ENCODE results near the gene XIST. TPM values are rescaled to one million over a fixed set of nuclear protein-coding genes. Genes with fewer than 3 reads are reported as not detected.
A peak's percentile ranks its signal among the peaks of the same experiment; 100 is the strongest.
"Not testable (repeated sequence)": the region's sequence is repeated elsewhere in the genome, so short reads cannot be mapped to it uniquely, and the experiment has no call there.

Gene XIST
- 7.5 TPM for polyA plus RNA-seq

GRCh38 chrX:73852467-73852866 lies at the start of gene XIST:
Gene XIST (minus strand): TSS chrX:73852714.
- H3K27ac Mint-ChIP-seq = peak within 1 kb of the TSS; percentile 83 to 97 (median 88)
- peak within 1 kb of the TSS; percentile 88 to 96 (median 90) for H3K4me3 Mint-ChIP-seq
- no peaks in the 10 kb centered on the region for H3K9me3 Mint-ChIP-seq
- no peaks in the 10 kb centered on the region for H3K36me3 Mint-ChIP-seq
- no peaks in the 10 kb centered on the region for H3K27me3 Mint-ChIP-seq
- H3K4me1 Mint-ChIP-seq = peaks cover 4 to 17% (median 4%) of the 10 kb centered on the region in 3 donors

- H3K36me3 Mint-ChIP-seq, H3K4me1 Mint-ChIP-seq, H3K4me3 Mint-ChIP-seq, H3K27me3 Mint-ChIP-seq, H3K9me3 Mint-ChIP-seq, H3K27ac Mint-ChIP-seq: not testable (repeated sequence)
Measured at GRCh38 chrX:73898315-73898714, 45.8 kb upstream of the XIST start.

GRCh38 chrX:73892515-73893090 lies 40.1 kb upstream of the XIST start:
- Mint-ChIP-seq H3K9me3 (peaks cover 0 to 12% (median 9%) of the 10 kb centered on the region in 3 donors), H3K4me3 (peak overlapping the region; percentile 23 to 76 (median 54))
- H3K36me3 Mint-ChIP-seq, H3K27me3 Mint-ChIP-seq, H3K27ac Mint-ChIP-seq, H3K4me1 Mint-ChIP-seq: not testable (repeated sequence)

GRCh38 chrX:73882260-73882659 lies 29.7 kb upstream of the XIST start:
- H3K9me3 Mint-ChIP-seq = peaks cover 8 to 21% (median 10%) of the 10 kb centered on the region in 3 donors
- not testable (repeated sequence) for H3K4me1 Mint-ChIP-seq, H3K27ac Mint-ChIP-seq, H3K36me3 Mint-ChIP-seq, H3K4me3 Mint-ChIP-seq, H3K27me3 Mint-ChIP-seq

- Mint-ChIP-seq H3K27ac (no peak overlapping the region), H3K4me3 (no peak overlapping the region), H3K9me3 (peaks cover 8 to 18% (median 10%) of the 10 kb centered on the region in 3 donors), H3K4me1 (no peaks in the 10 kb centered on the region), H3K36me3 (peaks cover 3% of the 10 kb centered on the region), H3K27me3 (no peaks in the 10 kb centered on the region)
Measured at GRCh38 chrX:73877687-73878086, 25.2 kb upstream of the XIST start.

GRCh38 chrX:73876911-73877310 lies 24.4 kb upstream of the XIST start:
- Mint-ChIP-seq H3K36me3 (peaks cover 3% of the 10 kb centered on the region), H3K4me3 (no peak overlapping the region), H3K27ac (no peak overlapping the region), H3K4me1 (peaks cover 0 to 1% (median 0%) of the 10 kb centered on the region in 3 donors), H3K9me3 (peaks cover 8 to 18% (median 10%) of the 10 kb centered on the region in 3 donors), H3K27me3 (no peaks in the 10 kb centered on the region)

- H3K36me3 Mint-ChIP-seq = no peaks in the 10 kb centered on the region
- H3K27ac Mint-ChIP-seq = no peak overlapping the region
- peaks cover 4% of the 10 kb centered on the region for H3K27me3 Mint-ChIP-seq
- no peaks in the 10 kb centered on the region for H3K9me3 Mint-ChIP-seq
- H3K4me3 Mint-ChIP-seq = no peak overlapping the region
- H3K4me1 Mint-ChIP-seq = peaks cover 0 to 2% (median 0%) of the 10 kb centered on the region in 3 donors
Measured at GRCh38 chrX:73868916-73869315, 16.4 kb upstream of the XIST start.

- Mint-ChIP-seq H3K4me1 (peaks cover 0 to 2% (median 0%) of the 10 kb centered on the region in 3 donors), H3K4me3 (no peak overlapping the region), H3K27me3 (peaks cover 4% of the 10 kb centered on the region), H3K27ac (no peak overlapping the region), H3K36me3 (no peaks in the 10 kb centered on the region), H3K9me3 (no peaks in the 10 kb centered on the region)
Measured at GRCh38 chrX:73867144-73867543, 14.6 kb upstream of the XIST start.

- Mint-ChIP-seq H3K9me3 (peaks cover 2 to 7% (median 2%) of the 10 kb centered on the region in 3 donors), H3K27ac (no peak overlapping the region), H3K27me3 (peaks cover 6% of the 10 kb centered on the region), H3K36me3 (peaks cover 6% of the 10 kb centered on the region), H3K4me1 (no peaks in the 10 kb centered on the region), H3K4me3 (no peak overlapping the region)
Measured at GRCh38 chrX:73863852-73864251, 11.3 kb upstream of the XIST start.

- H3K36me3 Mint-ChIP-seq = peaks cover 6% of the 10 kb centered on the region
- no peaks in the 10 kb centered on the region for H3K4me1 Mint-ChIP-seq
- no peak overlapping the region for H3K27ac Mint-ChIP-seq
- H3K4me3 Mint-ChIP-seq = no peak overlapping the region
- H3K27me3 Mint-ChIP-seq = peaks cover 6% of the 10 kb centered on the region
- H3K9me3 Mint-ChIP-seq = peaks cover 2 to 7% (median 2%) of the 10 kb centered on the region in 3 donors
Measured at GRCh38 chrX:73863268-73863667, 10.8 kb upstream of the XIST start.

- peaks cover 3% of the 10 kb centered on the region for H3K27me3 Mint-ChIP-seq
- H3K9me3 Mint-ChIP-seq = peaks cover 2 to 7% (median 2%) of the 10 kb centered on the region in 3 donors
- H3K4me3 Mint-ChIP-seq = no peak overlapping the region
- no peaks in the 10 kb centered on the region for H3K4me1 Mint-ChIP-seq
- no peak overlapping the region for H3K27ac Mint-ChIP-seq
- peaks cover 6% of the 10 kb centered on the region for H3K36me3 Mint-ChIP-seq
Measured at GRCh38 chrX:73859622-73860021, 7.1 kb upstream of the XIST start.

GRCh38 chrX:73855546-73855945 lies 3.0 kb upstream of the XIST start:
- Mint-ChIP-seq H3K9me3 (peaks cover 2 to 7% (median 2%) of the 10 kb centered on the region in 3 donors), H3K4me1 (peaks cover 0 to 4% (median 4%) of the 10 kb centered on the region in 3 donors), H3K27ac (peak overlapping the region in 1 of 3 donors; percentile 50), H3K4me3 (peak overlapping the region in 1 of 4 donors; percentile 15), H3K27me3 (peaks cover 3% of the 10 kb centered on the region), H3K36me3 (peaks cover 4% of the 10 kb centered on the region)

- H3K27ac Mint-ChIP-seq = peak overlapping the region; percentile 69 to 97 (median 83)
- no peaks in the 10 kb centered on the region for H3K36me3 Mint-ChIP-seq
- H3K27me3 Mint-ChIP-seq = no peaks in the 10 kb centered on the region
- H3K9me3 Mint-ChIP-seq = no peaks in the 10 kb centered on the region
- H3K4me3 Mint-ChIP-seq = peak overlapping the region; percentile 88 to 96 (median 90)
- peaks cover 4 to 18% (median 4%) of the 10 kb centered on the region in 3 donors for H3K4me1 Mint-ChIP-seq
Measured at GRCh38 chrX:73852022-73852421, 492 bp downstream of the XIST start.

- peak overlapping the region; percentile 69 to 97 (median 83) for H3K27ac Mint-ChIP-seq
- peak overlapping the region; percentile 88 to 96 (median 90) for H3K4me3 Mint-ChIP-seq
- H3K27me3 Mint-ChIP-seq = no peaks in the 10 kb centered on the region
- H3K36me3 Mint-ChIP-seq = no peaks in the 10 kb centered on the region
- H3K9me3 Mint-ChIP-seq = no peaks in the 10 kb centered on the region
- peaks cover 4 to 22% (median 4%) of the 10 kb centered on the region in 3 donors for H3K4me1 Mint-ChIP-seq
Measured at GRCh38 chrX:73851014-73852009, 1.2 kb downstream of the XIST start.

Measured in IgD-negative memory B cell (primary cell).